HepG2 (cell line): ENCODE results near the gene RPL27A. TPM values are rescaled to one million over a fixed set of nuclear protein-coding genes. Genes with fewer than 3 reads are reported as not detected.

ENCODE experiments used
- ATAC-seq: fragments of 200-7000 bp; cut with Tn5 transposase; 3 replicates; pipeline ENCODE4 v1.9.1; 2020; ENCODE audit warnings: mild to moderate bottlenecking, moderate library complexity
- BruUV-seq: library from RNA; stranded (reverse); fragments of 400-500 nt; replicated peaks from 2 replicates; lab custom pipeline; 2021; lab: Mats Ljungman, UMichigan
- CTCF ChIA-PET: fragments of 300-600 bp; formaldehyde crosslinking; extraction: SDS; loops from one replicate; lab custom pipeline; 2021; ENCODE audit warnings: low total read pairs, inconsistent platforms, low intra/inter-chr PET ratio; lab: Yijun Ruan, JAX
- POLR2A ChIA-PET: fragments of 350-600 bp; sonication (Branson Sonifier 250); formaldehyde crosslinking; loops from one replicate; lab custom pipeline; 2020; ENCODE audit warnings: antibody characterized with exemption, inconsistent platforms; lab: Yijun Ruan, JAX
- DNase-seq: peaks from one replicate; pipeline ENCODE4 v3.0.0-alpha.2; 2015; ENCODE audit warnings: low spot score
- FAIRE-seq: peaks from 3 replicates; lab custom pipeline; 2011; peaks lifted over from hg19 to GRCh38; lab: Jason Lieb, UNC
- H2AFZ ChIP-seq: one replicate; pipeline ENCODE4 v1.6.1; 2011; ENCODE audit warnings: low read length, inconsistent platforms
- H3K27ac ChIP-seq: fragments of 300-600 bp; 3 replicates; pipeline ENCODE4 v1.8.0; 2011; ENCODE audit warnings: mixed run types, mild to moderate bottlenecking, mixed read lengths, low read length, inconsistent platforms; ENCODE audit not compliant: insufficient read depth; ENCODE audit errors: extremely low read length
- H3K27me3 ChIP-seq, 2 experiments: fragments of 200-600 bp in 1 of 2; 2 replicates in 1 of 2; 3 replicates in 1 of 2; pipeline versions ENCODE4 v1.6.0 to v1.8.0; 2011; ENCODE audit warnings: low read length in 2 of 2, mild to moderate bottlenecking in 2 of 2, moderate library complexity in 2 of 2, inconsistent platforms in 1 of 2; ENCODE audit not compliant: insufficient read depth in 2 of 2, control insufficient read depth in 1 of 2
- H3K36me3 ChIP-seq, 2 experiments: fragments of 200-600 bp in 1 of 2; replicated peaks in 1 of 2; 2 replicates in 1 of 2; 3 replicates in 1 of 2; pipeline versions ENCODE4 v1.5.1 to v1.8.0; 2011; ENCODE audit warnings: low read length in 2 of 2, inconsistent platforms in 1 of 2; ENCODE audit not compliant: insufficient read depth in 2 of 2, control insufficient read depth in 1 of 2
- H3K4me1 ChIP-seq: 2 replicates; pipeline ENCODE4 v1.5.1; 2012; ENCODE audit warnings: low read length, inconsistent platforms; ENCODE audit not compliant: insufficient read depth
- H3K4me2 ChIP-seq: 2 replicates; pipeline ENCODE4 v1.6.0; 2011; ENCODE audit warnings: low read depth, low read length, inconsistent platforms
- H3K4me3 ChIP-seq, 3 experiments: fragments of 200-600 bp in 1 of 3; sonication (generic), shearing (Covaris generic) in 1 of 3; replicated peaks in 1 of 3; 2 replicates each; pipeline ENCODE4 v1.5.1; 2011 to 2016; ENCODE audit warnings: low read length in 3 of 3, inconsistent platforms in 2 of 3, low read depth in 2 of 3, mild to moderate bottlenecking in 2 of 3, control low read depth in 1 of 3, mixed read lengths in 1 of 3; ENCODE audit not compliant: insufficient read depth in 1 of 3
- H3K79me2 ChIP-seq: one replicate; pipeline ENCODE4 v1.6.1; 2011; ENCODE audit warnings: low read length, inconsistent platforms; ENCODE audit not compliant: insufficient read depth
- H3K9ac ChIP-seq: 2 replicates; pipeline ENCODE4 v1.6.0; 2011; ENCODE audit warnings: mild to moderate bottlenecking, low read depth, low read length, inconsistent platforms; ENCODE audit not compliant: insufficient read depth
- H3K9me3 ChIP-seq: 2 replicates; pipeline ENCODE4 v1.5.1; 2012; ENCODE audit warnings: mild to moderate bottlenecking, low read length
- H4K20me1 ChIP-seq: 2 replicates; pipeline ENCODE4 v1.6.0; 2011; ENCODE audit warnings: inconsistent platforms, mild to moderate bottlenecking, low read length, moderate library complexity; ENCODE audit not compliant: insufficient read depth
- MED8 ChIP-seq: sonication (generic); formaldehyde crosslinking; IDR thresholded peaks from 2 replicates; pipeline ENCODE4 v1.8.1; 2023; ENCODE audit warnings: mild to moderate bottlenecking, missing genetic modification reagents; ENCODE audit not compliant: insufficient replicate concordance
- POLR2AphosphoS5 ChIP-seq: IDR thresholded peaks from 2 replicates; pipeline ENCODE4 v1.6.1; 2012; ENCODE audit warnings: low read depth, low read length
- POLR2G ChIP-seq: fragments of 200-400 bp; formaldehyde crosslinking; IDR thresholded peaks from 2 replicates; pipeline ENCODE4 v1.6.1; 2018; ENCODE audit warnings: mild to moderate bottlenecking, low read depth, low read length, moderate library complexity
- RBAK ChIP-seq: sonication (generic); formaldehyde crosslinking; IDR thresholded peaks from 2 replicates; pipeline ENCODE4 v1.5.1; 2020; ENCODE audit warnings: mild to moderate bottlenecking, missing genetic modification reagents
- RBFOX2 ChIP-seq: fragments of 200-400 bp; formaldehyde crosslinking; IDR thresholded peaks from 2 replicates; pipeline ENCODE4 v1.6.1; 2017; ENCODE audit warnings: low read depth, mild to moderate bottlenecking, low read length
- RBM22 ChIP-seq: fragments of 200-400 bp; formaldehyde crosslinking; optimal IDR thresholded peaks from 2 replicates; pipeline ENCODE3; 2017; ENCODE audit warnings: mild to moderate bottlenecking, low read length, moderate library complexity
- TBL1XR1 ChIP-seq: fragments of 150-350 bp; IDR thresholded peaks from 2 replicates; pipeline ENCODE4 v1.6.1; 2014; ENCODE audit warnings: borderline replicate concordance, low read length; ENCODE audit not compliant: partially characterized antibody
- ZNF768 ChIP-seq: sonication (generic); formaldehyde crosslinking; IDR thresholded peaks from 2 replicates; pipeline ENCODE4 v1.4.0; 2020; ENCODE audit warnings: missing genetic modification reagents
- ZSCAN21 ChIP-seq: sonication (generic); formaldehyde crosslinking; IDR thresholded peaks from 2 replicates; pipeline ENCODE4 v1.8.0; 2022; ENCODE audit warnings: mild to moderate bottlenecking, missing genetic modification reagents, moderate library complexity, borderline replicate concordance
- WGBS: methylation state at CpG from one replicate; pipeline ENCODE4 v1.1.6; 2017; ENCODE audit warnings: low lambda C conversion rate; 5-methylcytosine and 5-hydroxymethylcytosine counted together
- in situ Hi-C: cut with HindIII; loops from 2 replicates; pipeline ENCODE4 v1.10.0; 2017; ENCODE audit warnings: low pct_unique_long_range_greater_than_20kb; ENCODE audit not compliant: extremely low pct_ligation_motif_present
- intact Hi-C: fragments of 100-400 bp; cut with micrococcal nuclease; formaldehyde crosslinking; loops from one replicate; pipeline ENCODE4 v1.10.0; 2022; ENCODE audit not compliant: unreplicated experiment
- polyA plus RNA-seq, 8 experiments: library from polyadenylated mRNA; depleted of rRNA in 3 of 8; stranded (reverse) in 7 of 8; unstranded in 1 of 8; fragments of >200 nt; fragmentation: Illumina TruSeq in 4 of 8; extraction: Trizol in 4 of 8; gene quantifications; 2 replicates each; pipeline versions ENCODE4 v1.2.1 to v1.2.3, GENCODE V29; 2011 to 2016; ENCODE audit warnings: low read depth in 4 of 8, missing spikeins in 1 of 8, mixed read lengths in 1 of 8; ENCODE audit not compliant: insufficient read depth in 1 of 8
- total RNA-seq, 5 experiments: library from RNA; depleted of rRNA; stranded (reverse); fragments of >200 nt; fragmentation: Illumina TruSeq; extraction: Trizol; gene quantifications; 2 replicates each; pipeline ENCODE4 v1.2.3, GENCODE V29; 2016; ENCODE audit warnings: low read depth in 1 of 5

Gene RPL27A
- total and polyA plus RNA-seq, 2 of the 13 experiments (the other 11 are each of a cell fraction or from before 2014, with no cell fraction given) = 1,531 to 2,153 TPM

- Histone ChIP-seq H3K4me1 (peaks cover 74% of the 10 kb centered on the region), H3K36me3 (peaks cover 8 to 23% of the 10 kb centered on the region in 2 experiments), H2AFZ (no peak overlapping the region), H3K27me3 (peaks cover 0 to 7% of the 10 kb centered on the region in 2 experiments; a peak in 1 of 5 replicates), H3K9ac (peak overlapping the region; percentile 35; the same call in 1 of the 2 replicates), H3K9me3 (no peaks in the 10 kb centered on the region), H3K27ac (peak overlapping the region; percentile 97), H4K20me1 (peaks cover 26% of the 10 kb centered on the region), H3K4me2 (peak overlapping the region; percentile 89), H3K79me2 (peaks cover 37% of the 10 kb centered on the region), H3K4me3 (no peak overlapping the region)
- CTCF ChIA-PET = no interaction called here
- 97% methylated on average over 7 of the region's 7 CpGs for WGBS
- FAIRE-seq (no peak), DNase-seq (no peak), ATAC-seq (no peak)
- in situ Hi-C loops (loop anchor here (25.0 kb wide), 1 partner anchor 277 kb away; the partner anchor contains the start of gene TMEM9B), intact Hi-C loops (loop anchor here (5.0 kb wide), 1 partner anchor 277 kb away; the partner anchor contains the start of gene TMEM9B)
- no TSS peak for BruUV-seq
- TF ChIP-seq POLR2G = peak; percentile 28; the same call in 1 of the 2 replicates
- TF ChIP-seq RBM22 = peak; percentile 44
- TF ChIP-seq ZSCAN21 (CRISPR knock-in tag) = no peak
- POLR2A ChIA-PET = interaction anchor here (1.2 kb wide), 1 partner anchor 125 kb away, joined by 3 read pairs; a partner anchor contains a TSS
Observed at GRCh38 chr11:8685306-8685705, 2.7 kb downstream of the RPL27A start.

GRCh38 chr11:8685820-8686219 lies 3.2 kb downstream of the RPL27A start:
- Histone ChIP-seq H3K4me3 (no peak overlapping the region), H3K4me2 (no peak overlapping the region), H3K9me3 (no peaks in the 10 kb centered on the region), H3K79me2 (peaks cover 37% of the 10 kb centered on the region), H3K27ac (peak overlapping the region; percentile 97), H4K20me1 (peaks cover 26% of the 10 kb centered on the region), H3K4me1 (peaks cover 69% of the 10 kb centered on the region), H3K9ac (no peak overlapping the region), H3K27me3 (peaks cover 0 to 7% of the 10 kb centered on the region in 2 experiments; a peak in 1 of 5 replicates), H3K36me3 (peaks cover 8 to 23% of the 10 kb centered on the region in 2 experiments), H2AFZ (no peak overlapping the region)
- intact Hi-C loops = loop anchor here (5.0 kb wide), 1 partner anchor 276 kb away; the partner anchor contains the start of gene TMEM9B
- ChIA-PET POLR2A (interaction anchor here (1.2 kb wide), 1 partner anchor 125 kb away, joined by 3 read pairs; a partner anchor contains a TSS), CTCF (no interaction called here)
- WGBS = 82% methylated on average over 2 of the region's 2 CpGs
- no TSS peak for BruUV-seq
- DNase-seq = no peak
- TF ChIP-seq RBFOX2 = 0 out of 2 replicates have a peak, but pooled peaks have one; percentile 29
- no peak for TF ChIP-seq TBL1XR1
- no peak for TF ChIP-seq MED8 (CRISPR knock-in tag)
- no peak for TF ChIP-seq ZNF768 (CRISPR knock-in tag)
- no peak for TF ChIP-seq RBAK (CRISPR knock-in tag)
- 0 out of 2 replicates have a peak, but pooled peaks have one; percentile 17 for TF ChIP-seq POLR2AphosphoS5
- FAIRE-seq = no peak
- in situ Hi-C loops = loop anchor here (25.0 kb wide), 1 partner anchor 276 kb away; the partner anchor contains the start of gene TMEM9B
- no peak for ATAC-seq
